HepG2 (cell line): ENCODE measurements around the gene VPS13D. TPM values are rescaled to one million over a fixed set of nuclear protein-coding genes. Genes with fewer than 3 reads are reported as not detected.

ENCODE experiments used
- ATAC-seq: fragments of 200-7000 bp; cut with Tn5 transposase; 3 replicates; pipeline ENCODE4 v1.9.1; 2020; ENCODE audit warnings: mild to moderate bottlenecking, moderate library complexity
- BruUV-seq: library from RNA; stranded (reverse); fragments of 400-500 nt; replicated peaks from 2 replicates; lab custom pipeline; 2021; lab: Mats Ljungman, UMichigan
- CTCF ChIA-PET: fragments of 300-600 bp; formaldehyde crosslinking; extraction: SDS; loops from one replicate; lab custom pipeline; 2021; ENCODE audit warnings: low total read pairs, inconsistent platforms, low intra/inter-chr PET ratio; lab: Yijun Ruan, JAX
- POLR2A ChIA-PET: fragments of 350-600 bp; sonication (Branson Sonifier 250); formaldehyde crosslinking; loops from one replicate; lab custom pipeline; 2020; ENCODE audit warnings: antibody characterized with exemption, inconsistent platforms; lab: Yijun Ruan, JAX
- DNase-seq: peaks from one replicate; pipeline ENCODE4 v3.0.0-alpha.2; 2015; ENCODE audit warnings: low spot score
- FAIRE-seq: peaks from 3 replicates; lab custom pipeline; 2011; peaks lifted over from hg19 to GRCh38; lab: Jason Lieb, UNC
- H2AFZ ChIP-seq: one replicate; pipeline ENCODE4 v1.6.1; 2011; ENCODE audit warnings: low read length, inconsistent platforms
- H3K27ac ChIP-seq: fragments of 300-600 bp; 3 replicates; pipeline ENCODE4 v1.8.0; 2011; ENCODE audit warnings: mixed run types, mild to moderate bottlenecking, mixed read lengths, low read length, inconsistent platforms; ENCODE audit not compliant: insufficient read depth; ENCODE audit errors: extremely low read length
- H3K27me3 ChIP-seq, 2 experiments: fragments of 200-600 bp in 1 of 2; 2 replicates in 1 of 2; 3 replicates in 1 of 2; pipeline versions ENCODE4 v1.6.0 to v1.8.0; 2011; ENCODE audit warnings: low read length in 2 of 2, mild to moderate bottlenecking in 2 of 2, moderate library complexity in 2 of 2, inconsistent platforms in 1 of 2; ENCODE audit not compliant: insufficient read depth in 2 of 2, control insufficient read depth in 1 of 2
- H3K36me3 ChIP-seq, 2 experiments: fragments of 200-600 bp in 1 of 2; replicated peaks in 1 of 2; 2 replicates in 1 of 2; 3 replicates in 1 of 2; pipeline versions ENCODE4 v1.5.1 to v1.8.0; 2011; ENCODE audit warnings: low read length in 2 of 2, inconsistent platforms in 1 of 2; ENCODE audit not compliant: insufficient read depth in 2 of 2, control insufficient read depth in 1 of 2
- H3K4me1 ChIP-seq: 2 replicates; pipeline ENCODE4 v1.5.1; 2012; ENCODE audit warnings: low read length, inconsistent platforms; ENCODE audit not compliant: insufficient read depth
- H3K4me2 ChIP-seq: 2 replicates; pipeline ENCODE4 v1.6.0; 2011; ENCODE audit warnings: low read depth, low read length, inconsistent platforms
- H3K4me3 ChIP-seq, 3 experiments: fragments of 200-600 bp in 1 of 3; sonication (generic), shearing (Covaris generic) in 1 of 3; replicated peaks in 1 of 3; 2 replicates each; pipeline ENCODE4 v1.5.1; 2011 to 2016; ENCODE audit warnings: low read length in 3 of 3, inconsistent platforms in 2 of 3, low read depth in 2 of 3, mild to moderate bottlenecking in 2 of 3, control low read depth in 1 of 3, mixed read lengths in 1 of 3; ENCODE audit not compliant: insufficient read depth in 1 of 3
- H3K79me2 ChIP-seq: one replicate; pipeline ENCODE4 v1.6.1; 2011; ENCODE audit warnings: low read length, inconsistent platforms; ENCODE audit not compliant: insufficient read depth
- H3K9ac ChIP-seq: 2 replicates; pipeline ENCODE4 v1.6.0; 2011; ENCODE audit warnings: mild to moderate bottlenecking, low read depth, low read length, inconsistent platforms; ENCODE audit not compliant: insufficient read depth
- H3K9me3 ChIP-seq: 2 replicates; pipeline ENCODE4 v1.5.1; 2012; ENCODE audit warnings: mild to moderate bottlenecking, low read length
- H4K20me1 ChIP-seq: 2 replicates; pipeline ENCODE4 v1.6.0; 2011; ENCODE audit warnings: inconsistent platforms, mild to moderate bottlenecking, low read length, moderate library complexity; ENCODE audit not compliant: insufficient read depth
- AGO2 ChIP-seq: fragments of 200-400 bp; formaldehyde crosslinking; optimal IDR thresholded peaks from 2 replicates; pipeline ENCODE3; 2017; ENCODE audit warnings: mild to moderate bottlenecking, low read depth, low read length, moderate library complexity
- CERS6 ChIP-seq: sonication (generic); formaldehyde crosslinking; IDR thresholded peaks from 2 replicates; pipeline ENCODE4 v1.5.0; 2020; ENCODE audit warnings: missing genetic modification reagents
- ETV5 ChIP-seq: IDR thresholded peaks from 2 replicates; pipeline ENCODE4 v1.6.1; 2018; ENCODE audit warnings: missing biosample characterization, missing genetic modification reagents, inconsistent platforms, borderline replicate concordance
- GTF2F1 ChIP-seq: fragments of 150-350 bp; IDR thresholded peaks from 2 replicates; pipeline ENCODE4 v1.6.1; 2014; ENCODE audit warnings: low read length
- HCFC1 ChIP-seq: fragments of 150-350 bp; IDR thresholded peaks from 2 replicates; pipeline ENCODE4 v1.6.1; 2014; ENCODE audit warnings: low read depth, low read length
- HMGA1 ChIP-seq: sonication (generic); formaldehyde crosslinking; conservative IDR thresholded peaks from 2 replicates; pipeline ENCODE4 v1.4.0; 2020; ENCODE audit warnings: missing genetic modification reagents
- NR2F2 ChIP-seq: IDR thresholded peaks from 2 replicates; pipeline ENCODE4 v1.6.1; 2012; ENCODE audit warnings: low read depth, inconsistent platforms, borderline replicate concordance
- PAF1 ChIP-seq: IDR thresholded peaks from 2 replicates; pipeline ENCODE4 v1.6.1; 2016; ENCODE audit warnings: missing genetic modification reagents, missing compliant biosample characterization
- POLR2A ChIP-seq, 2 experiments: IDR thresholded peaks; 2 replicates each; pipeline ENCODE4 v1.6.1; 2011; ENCODE audit warnings: low read depth in 2 of 2, low read length in 2 of 2, mild to moderate bottlenecking in 1 of 2, moderate library complexity in 1 of 2; ENCODE audit not compliant: insufficient read depth in 1 of 2
- REL ChIP-seq: sonication (generic); formaldehyde crosslinking; conservative IDR thresholded peaks from 2 replicates; pipeline ENCODE4 v1.8.0; 2022; ENCODE audit warnings: mild to moderate bottlenecking, missing genetic modification reagents, moderate library complexity
- RELA ChIP-seq: sonication (generic); formaldehyde crosslinking; IDR thresholded peaks from 2 replicates; pipeline ENCODE4 v1.4.0; 2020; ENCODE audit warnings: missing genetic modification reagents
- SIN3A ChIP-seq: IDR thresholded peaks from 2 replicates; pipeline ENCODE4 v1.6.1; 2011; ENCODE audit warnings: low read depth, mild to moderate bottlenecking, control low read depth, low read length, borderline replicate concordance
- SMARCC2 ChIP-seq: fragments of 450-650 bp; IDR thresholded peaks from 2 replicates; pipeline ENCODE4 v1.6.1; 2017; ENCODE audit warnings: antibody characterized with exemption, mild to moderate bottlenecking
- YY1 ChIP-seq: IDR thresholded peaks from 2 replicates; pipeline ENCODE4 v1.6.1; 2011; ENCODE audit warnings: low read length, low read depth, moderate library complexity, mild to moderate bottlenecking; ENCODE audit not compliant: insufficient read depth, insufficient replicate concordance
- ZMYM3 ChIP-seq: sonication (generic); formaldehyde crosslinking; IDR thresholded peaks from 2 replicates; pipeline ENCODE4 v1.5.1; 2020; ENCODE audit warnings: mild to moderate bottlenecking, missing genetic modification reagents
- ZNF292 ChIP-seq: sonication (generic); formaldehyde crosslinking; IDR thresholded peaks from 2 replicates; pipeline ENCODE4 v1.8.1; 2022; ENCODE audit warnings: mild to moderate bottlenecking, low read depth, missing genetic modification reagents, borderline replicate concordance
- ZNF331 ChIP-seq: sonication (generic); formaldehyde crosslinking; IDR thresholded peaks from 2 replicates; pipeline ENCODE4 v1.4.0; 2020; ENCODE audit warnings: missing genetic modification reagents
- ZNF350 ChIP-seq: sonication (generic); formaldehyde crosslinking; IDR thresholded peaks from 2 replicates; pipeline ENCODE4 v1.4.0; 2020; ENCODE audit warnings: mild to moderate bottlenecking, low read depth, missing genetic modification reagents, borderline replicate concordance
- ZNF468 ChIP-seq: sonication (generic); formaldehyde crosslinking; IDR thresholded peaks from 2 replicates; pipeline ENCODE4 v1.8.0; 2022; ENCODE audit warnings: mild to moderate bottlenecking, moderate library complexity, missing genetic modification reagents
- ZNF570 ChIP-seq: sonication (generic); formaldehyde crosslinking; IDR thresholded peaks from 2 replicates; pipeline ENCODE4 v1.4.0; 2020; ENCODE audit warnings: mild to moderate bottlenecking, missing genetic modification reagents, borderline replicate concordance
- WGBS: methylation state at CpG from one replicate; pipeline ENCODE4 v1.1.6; 2017; ENCODE audit warnings: low lambda C conversion rate; 5-methylcytosine and 5-hydroxymethylcytosine counted together
- in situ Hi-C: cut with HindIII; loops from 2 replicates; pipeline ENCODE4 v1.10.0; 2017; ENCODE audit warnings: low pct_unique_long_range_greater_than_20kb; ENCODE audit not compliant: extremely low pct_ligation_motif_present
- intact Hi-C: fragments of 100-400 bp; cut with micrococcal nuclease; formaldehyde crosslinking; loops from one replicate; pipeline ENCODE4 v1.10.0; 2022; ENCODE audit not compliant: unreplicated experiment
- polyA plus RNA-seq, 8 experiments: library from polyadenylated mRNA; depleted of rRNA in 3 of 8; stranded (reverse) in 7 of 8; unstranded in 1 of 8; fragments of >200 nt; fragmentation: Illumina TruSeq in 4 of 8; extraction: Trizol in 4 of 8; gene quantifications; 2 replicates each; pipeline versions ENCODE4 v1.2.1 to v1.2.3, GENCODE V29; 2011 to 2016; ENCODE audit warnings: low read depth in 4 of 8, missing spikeins in 1 of 8, mixed read lengths in 1 of 8; ENCODE audit not compliant: insufficient read depth in 1 of 8
- total RNA-seq, 5 experiments: library from RNA; depleted of rRNA; stranded (reverse); fragments of >200 nt; fragmentation: Illumina TruSeq; extraction: Trizol; gene quantifications; 2 replicates each; pipeline ENCODE4 v1.2.3, GENCODE V29; 2016; ENCODE audit warnings: low read depth in 1 of 5

VPS13D gene
- total and polyA plus RNA-seq, 2 of the 13 experiments (the other 11 are each of a cell fraction or from before 2014, with no cell fraction given), result 8.6 to 13.9 TPM

DNA sequence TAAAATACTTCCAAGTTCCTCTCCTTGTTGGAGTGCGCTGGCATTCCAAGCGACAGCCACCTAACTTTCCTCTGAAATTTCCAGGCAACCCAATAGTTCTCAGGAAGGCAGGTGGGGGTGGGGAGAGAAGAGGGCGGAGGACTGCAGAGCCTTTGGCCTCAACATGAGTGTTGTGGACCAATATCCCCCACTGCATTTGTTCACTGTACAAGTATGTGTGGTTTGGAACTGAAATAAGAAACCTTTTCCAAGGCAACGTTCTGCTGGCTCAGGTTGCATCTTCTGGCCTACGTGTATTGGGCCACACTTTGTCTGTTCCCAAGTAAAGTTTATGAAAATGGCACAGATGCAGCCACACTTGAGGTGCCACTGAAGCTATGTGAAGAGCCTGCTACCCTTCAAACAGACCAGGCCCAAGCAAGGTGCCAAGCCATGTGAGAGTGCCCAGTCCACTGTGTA is 234.8 kb downstream of the VPS13D start (continued):
- no peak for TF ChIP-seq YY1

DNA sequence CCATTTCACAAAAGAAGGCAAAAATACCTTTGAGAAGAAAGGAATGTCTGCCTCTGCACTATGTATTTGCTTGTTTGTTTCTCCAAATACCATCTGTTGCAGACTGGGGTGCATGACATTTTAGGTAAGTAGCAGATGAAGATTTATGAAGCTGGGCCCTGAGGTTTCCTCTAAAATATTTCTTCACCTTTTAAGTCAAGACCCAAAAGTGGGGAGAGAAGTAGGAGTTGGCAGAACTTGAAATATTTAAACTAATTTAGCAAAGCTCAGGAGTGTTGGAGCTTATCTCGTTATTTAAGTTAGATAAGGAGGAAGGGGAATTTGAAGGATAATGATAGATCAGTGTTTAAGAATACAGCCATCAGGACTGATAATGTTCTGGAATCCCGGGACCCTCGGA is 235.3 kb downstream of the VPS13D start:
- peaks cover 28% of the 10 kb centered on the region for H3K4me1 ChIP-seq
- no peaks in the 10 kb centered on the region for H3K9me3 ChIP-seq
- no peak for FAIRE-seq
- H3K36me3 ChIP-seq, result peaks cover 10 to 19% of the 10 kb centered on the region in 2 experiments; a peak in 4 of 5 replicates
- H4K20me1 ChIP-seq, result no peaks in the 10 kb centered on the region
- no peak overlapping the region for H3K4me3 ChIP-seq
- no peak for ATAC-seq
- in situ Hi-C loops (no loop called here), intact Hi-C loops (no loop called here)
- 93% methylated on average over 3 of the region's 3 CpGs for WGBS
- H3K4me2 ChIP-seq, result no peak overlapping the region
- H3K27me3 ChIP-seq, result no peaks in the 10 kb centered on the region
- BruUV-seq, result no TSS peak
- POLR2A ChIA-PET, result no interaction called here
- no peak overlapping the region for H3K27ac ChIP-seq
- H3K9ac ChIP-seq, result no peak overlapping the region
- CTCF ChIA-PET, result no interaction called here
- TF ChIP-seq NR2F2 (no peak), ZNF350 (CRISPR knock-in tag) (no peak)
- no peak overlapping the region for H2AFZ ChIP-seq
- no peaks in the 10 kb centered on the region for H3K79me2 ChIP-seq
- DNase-seq, result no peak

GRCh38 chr1:12466816-12467215 is 237.0 kb downstream of the VPS13D start:
- ATAC-seq, result no peak
- Histone ChIP-seq H3K27ac (no peak overlapping the region), H3K4me1 (peaks cover 29% of the 10 kb centered on the region), H4K20me1 (no peaks in the 10 kb centered on the region), H3K36me3 (peaks cover 8% of the 10 kb centered on the region in 2 experiments; a peak in 2 of 5 replicates), H3K9ac (no peak overlapping the region), H3K27me3 (no peaks in the 10 kb centered on the region), H3K4me2 (no peak overlapping the region), H3K79me2 (no peaks in the 10 kb centered on the region), H3K4me3 (no peak overlapping the region), H3K9me3 (no peaks in the 10 kb centered on the region), H2AFZ (no peak overlapping the region)
- DNase-seq, result no peak
- intact Hi-C loops, result no loop called here
- CTCF ChIA-PET, result no interaction called here
- 98% methylated on average over 5 of the region's 5 CpGs for WGBS
- FAIRE-seq, result no peak
- TF ChIP-seq ETV5 (no peak), REL (CRISPR knock-in tag) (no peak), GTF2F1 (no peak), SMARCC2 (no peak), RELA (CRISPR knock-in tag) (no peak), HMGA1 (no peak), PAF1 (CRISPR knock-in tag) (no peak), AGO2 (no peak), HCFC1 (no peak), ZNF468 (CRISPR knock-in tag) (no peak), ZMYM3 (CRISPR knock-in tag) (no peak), ZNF570 (CRISPR knock-in tag) (no peak), CERS6 (no peak), POLR2A (IDR thresholded peaks at IDR 0.05; ENCODE audit: insufficient read depth in 1 of 2, low read depth in 2 of 2, low read length in 2 of 2) (no peak), ZNF292 (CRISPR knock-in tag) (no peak), SIN3A (no peak), ZNF331 (CRISPR knock-in tag) (no peak)
- POLR2A ChIA-PET, result no interaction called here
- no TSS peak for BruUV-seq
- in situ Hi-C loops, result no loop called here
